Lower leg skin (tissue), 4 donors: Measurements from ENCODE around the gene SMAD6. TPM values are rescaled to one million over a fixed set of nuclear protein-coding genes. Genes with fewer than 3 reads are reported as not detected.

Source experiments
- DNase-seq, 2 donors: peaks; one replicate each; pipeline ENCODE4 v3.0.0-alpha.2; 2019; ENCODE audit warnings: low spot score in 2 of 2
- H3K4me3 ChIP-seq: fragments of 200-600 bp; sonication (generic); 2 replicates; pipeline ENCODE4 v1.5.1; 2017; ENCODE audit warnings: mild to moderate bottlenecking, low read depth; ENCODE audit not compliant: poor library complexity, severe bottlenecking
- POLR2A ChIP-seq, 2 donors: fragments of 450-650 bp; IDR thresholded peaks; one replicate each; pipeline ENCODE4 v1.6.1; 2016 to 2017; ENCODE audit warnings: antibody characterized with exemption in 2 of 2, mild to moderate bottlenecking in 1 of 2, moderate library complexity in 1 of 2
- WGBS, 2 donors: methylation state at CpG; one replicate each; pipeline ENCODE4 v1.1.5; 2018; 5-methylcytosine and 5-hydroxymethylcytosine counted together
- intact Hi-C: fragments of 100-400 bp; cut with DNase I; formaldehyde crosslinking; loops from one replicate; pipeline ENCODE4 v1.15.0; 2023; ENCODE audit warnings: low total_unique reads
- total RNA-seq, 4 donors: library from RNA; depleted of rRNA; stranded (reverse); fragments of >200 nt; gene quantifications; one replicate each; pipeline ENCODE4 v1.1.0, GENCODE V29; 2016
- TF ChIP-seq, protein P1 (sequence below), 3 donors: fragments of 450-650 bp; IDR thresholded peaks; one replicate each; pipeline ENCODE4 v1.5.1; 2016; ENCODE audit warnings: antibody characterized with exemption in 3 of 3, mild to moderate bottlenecking in 3 of 3, moderate library complexity in 2 of 3

Gene SMAD6
- total RNA-seq, 4 donors from 2014 or later, result 2.0 to 9.1 (median 6.7) TPM

GRCh38 chr15:66654739-66655375, 47.2 kb upstream of the SMAD6 start:
- no peak overlapping the region for H3K4me3 ChIP-seq
- 1 to 8% methylated on average over 13 to 17 of the region's 45 CpGs for WGBS, 2 donors
- TF ChIP-seq POLR2A (IDR thresholded peaks at IDR 0.05), result no peak
- TF ChIP-seq, protein P1, sequence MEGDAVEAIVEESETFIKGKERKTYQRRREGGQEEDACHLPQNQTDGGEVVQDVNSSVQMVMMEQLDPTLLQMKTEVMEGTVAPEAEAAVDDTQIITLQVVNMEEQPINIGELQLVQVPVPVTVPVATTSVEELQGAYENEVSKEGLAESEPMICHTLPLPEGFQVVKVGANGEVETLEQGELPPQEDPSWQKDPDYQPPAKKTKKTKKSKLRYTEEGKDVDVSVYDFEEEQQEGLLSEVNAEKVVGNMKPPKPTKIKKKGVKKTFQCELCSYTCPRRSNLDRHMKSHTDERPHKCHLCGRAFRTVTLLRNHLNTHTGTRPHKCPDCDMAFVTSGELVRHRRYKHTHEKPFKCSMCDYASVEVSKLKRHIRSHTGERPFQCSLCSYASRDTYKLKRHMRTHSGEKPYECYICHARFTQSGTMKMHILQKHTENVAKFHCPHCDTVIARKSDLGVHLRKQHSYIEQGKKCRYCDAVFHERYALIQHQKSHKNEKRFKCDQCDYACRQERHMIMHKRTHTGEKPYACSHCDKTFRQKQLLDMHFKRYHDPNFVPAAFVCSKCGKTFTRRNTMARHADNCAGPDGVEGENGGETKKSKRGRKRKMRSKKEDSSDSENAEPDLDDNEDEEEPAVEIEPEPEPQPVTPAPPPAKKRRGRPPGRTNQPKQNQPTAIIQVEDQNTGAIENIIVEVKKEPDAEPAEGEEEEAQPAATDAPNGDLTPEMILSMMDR (IDR thresholded peaks at IDR 0.05), result no peak
- intact Hi-C loops, result no loop called here
- no peak for DNase-seq

DNA sequence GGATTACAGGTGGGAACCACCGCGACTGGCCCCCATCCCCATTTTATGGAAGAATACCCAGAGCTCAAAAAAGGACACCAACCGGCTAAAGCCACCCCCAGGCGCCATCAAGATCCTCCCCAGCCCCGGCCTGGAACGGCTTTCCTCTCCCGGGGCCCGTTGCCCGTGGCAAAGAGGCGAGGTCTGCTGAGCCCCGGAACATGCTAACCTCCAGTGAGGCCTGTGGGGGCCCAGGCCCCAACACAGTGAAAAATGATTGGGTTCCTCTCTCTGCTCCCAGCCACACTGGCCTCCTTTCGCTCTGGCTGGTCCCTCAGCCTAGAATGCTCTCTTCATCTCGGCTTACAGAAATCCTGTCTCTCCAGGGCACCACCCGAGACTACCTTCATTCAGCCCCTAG, 46.5 kb upstream of the SMAD6 start:
- intact Hi-C loops, result no loop called here
- 50 to 56% methylated on average over 14 of the region's 14 CpGs for WGBS, 2 donors
- TF ChIP-seq, protein P1 (IDR thresholded peaks at IDR 0.05), result no peak
- no peak for TF ChIP-seq POLR2A (IDR thresholded peaks at IDR 0.05)
- no peak overlapping the region for H3K4me3 ChIP-seq
- no peak for DNase-seq

- intact Hi-C loops, result no loop called here
- H3K4me3 ChIP-seq, result no peak overlapping the region
- 66 to 73% methylated on average over 2 of the region's 2 CpGs for WGBS, 2 donors
- DNase-seq, result no peak
- TF ChIP-seq, protein P1 (IDR thresholded peaks at IDR 0.05), result no peak
- no peak for TF ChIP-seq POLR2A (IDR thresholded peaks at IDR 0.05)
These were observed 46.0 kb upstream of the SMAD6 start for GRCh38 chr15:66655997-66656396.

DNA sequence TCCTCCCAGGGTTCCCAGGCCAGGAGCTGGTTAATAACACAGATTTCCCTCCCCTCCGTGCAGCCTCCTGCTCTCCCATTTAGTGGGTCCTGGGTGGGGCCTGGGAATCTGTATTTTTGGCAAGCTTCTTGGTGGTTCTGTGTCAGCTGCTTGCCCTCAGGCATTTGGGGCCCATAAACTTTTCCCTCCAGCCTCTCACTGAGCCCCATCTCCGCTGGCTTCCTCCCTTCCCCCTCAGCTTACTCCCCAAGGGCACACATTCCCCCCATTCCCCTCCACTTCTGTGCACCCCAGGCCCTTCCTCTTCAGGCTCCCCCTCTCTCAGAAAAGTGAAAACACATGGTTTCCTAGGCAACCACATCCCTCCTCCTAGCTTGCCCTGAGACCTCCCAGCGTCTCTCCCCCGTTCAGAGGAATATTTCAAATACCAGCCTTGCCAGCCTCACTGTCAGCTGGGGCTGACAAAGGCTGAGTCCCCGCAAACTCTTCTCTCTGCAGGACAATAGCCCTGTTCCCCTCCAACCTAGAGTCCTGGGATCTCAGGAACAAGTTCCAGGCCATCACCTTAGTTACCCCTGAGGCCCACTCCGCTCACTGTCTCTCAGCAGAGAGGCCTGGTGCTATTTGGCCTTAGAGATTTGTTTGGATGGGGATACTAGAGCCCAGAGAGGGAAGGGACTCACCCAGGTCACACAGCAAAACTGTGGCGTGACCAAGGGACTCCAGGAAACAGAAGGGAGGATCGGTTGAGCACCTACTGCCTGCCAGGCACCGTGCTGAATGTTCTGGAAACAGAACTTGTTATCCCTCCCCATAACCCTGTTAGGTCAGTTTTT, 44.6 kb upstream of the SMAD6 start:
- intact Hi-C loops, result no loop called here
- DNase-seq, result no peak
- 78 to 81% methylated on average over 9 of the region's 9 CpGs for WGBS, 2 donors
- TF ChIP-seq POLR2A (IDR thresholded peaks at IDR 0.05), result no peak
- TF ChIP-seq, protein P1 (IDR thresholded peaks at IDR 0.05), result no peak
- H3K4me3 ChIP-seq, result no peak overlapping the region

DNA sequence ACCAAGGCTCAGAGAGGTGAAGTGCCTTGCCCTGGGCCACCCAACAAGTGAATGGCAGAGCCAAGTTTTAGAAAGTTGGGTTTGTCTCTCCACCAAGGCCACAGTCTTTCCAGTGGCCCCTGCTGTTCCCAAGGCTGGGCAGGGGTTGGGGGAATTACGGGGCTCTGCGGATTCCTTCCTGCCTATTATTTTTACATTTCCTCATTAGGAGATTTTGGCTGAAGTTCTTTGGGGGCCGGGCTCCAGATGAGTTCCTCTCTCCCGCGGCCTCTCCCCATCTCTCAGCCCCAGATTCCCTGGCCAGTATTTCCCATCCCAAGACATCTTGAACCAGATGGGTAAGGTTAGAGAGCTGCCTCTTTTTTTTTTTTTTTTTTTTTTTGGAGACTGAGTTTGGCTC, 44.0 kb upstream of the SMAD6 start:
- no peak for DNase-seq
- intact Hi-C loops, result no loop called here
- no peak overlapping the region for H3K4me3 ChIP-seq
- TF ChIP-seq, protein P1 (IDR thresholded peaks at IDR 0.05), result no peak
- no peak for TF ChIP-seq POLR2A (IDR thresholded peaks at IDR 0.05)
- WGBS, 2 donors, result 48 to 63% methylated on average over 5 of the region's 5 CpGs
